SK-N-MC (cell line): Measurements from ENCODE around the gene CHMP6.

Source experiments
- EZH2 ChIP-seq: fragments of 200-600 bp; sonication (generic); IDR thresholded peaks from one replicate; pipeline ENCODE4 v1.6.1; 2017; ENCODE audit warnings: antibody characterized with exemption
- POLR2AphosphoS5 ChIP-seq: IDR thresholded peaks from 2 replicates; pipeline ENCODE4 v1.6.1; 2012; ENCODE audit warnings: mild to moderate bottlenecking, low read depth, low read length, borderline replicate concordance

DNA sequence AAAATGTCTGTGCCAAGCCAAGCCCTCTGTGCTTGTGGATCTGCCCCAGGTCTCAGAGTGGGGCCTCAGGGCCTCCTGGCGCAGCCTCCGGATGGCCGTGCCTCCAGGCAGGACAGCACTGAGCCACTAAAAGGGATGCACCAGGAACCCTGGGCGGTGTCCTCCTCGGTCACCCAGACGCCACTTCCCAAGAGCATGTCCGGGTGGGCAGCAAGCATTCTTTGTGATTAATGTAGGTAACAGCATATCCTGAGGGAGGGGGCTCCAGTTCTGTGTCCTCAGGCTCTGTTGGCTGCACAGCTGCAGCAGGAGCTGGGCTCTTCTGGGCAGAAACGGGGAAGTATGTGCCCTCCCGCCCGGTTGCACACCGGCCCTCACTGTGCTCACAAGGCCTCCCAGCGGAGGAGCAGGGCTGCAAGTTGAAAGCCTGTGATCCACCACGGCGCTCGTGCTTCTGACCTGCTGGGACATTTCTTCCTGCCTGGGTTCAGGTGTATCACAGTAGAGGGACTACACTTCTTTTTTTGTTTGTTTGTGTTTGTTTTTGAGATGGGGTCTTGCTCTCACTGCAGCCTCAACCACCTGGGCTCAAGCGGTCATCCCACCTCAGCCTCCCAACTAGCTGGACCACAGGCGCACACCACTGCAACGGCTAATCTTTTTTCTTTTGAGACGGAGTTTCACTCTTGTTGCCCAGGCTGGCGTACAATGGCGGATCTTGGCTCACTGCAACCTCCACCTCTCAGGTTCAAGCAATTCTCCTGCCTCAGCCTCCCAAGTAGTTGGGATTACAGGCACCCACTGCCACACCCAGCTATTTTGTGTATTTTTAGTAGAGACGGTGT, 37.9 kb upstream of the CHMP6 start:
- TF ChIP-seq EZH2 = no peak
- no peak for TF ChIP-seq POLR2AphosphoS5
